Measurements from ENCODE around the gene ZNF354B. TPM values are rescaled to one million over a fixed set of nuclear protein-coding genes. Genes with fewer than 3 reads are reported as not detected.
A peak's percentile ranks its signal among the peaks of the same experiment; 100 is the strongest.
"Not testable (repeated sequence)": the region's sequence is repeated elsewhere in the genome, so short reads cannot be mapped to it uniquely, and the experiment has no call there.

The ZNF354B gene
- total RNA-seq = 4.9 TPM

DNA sequence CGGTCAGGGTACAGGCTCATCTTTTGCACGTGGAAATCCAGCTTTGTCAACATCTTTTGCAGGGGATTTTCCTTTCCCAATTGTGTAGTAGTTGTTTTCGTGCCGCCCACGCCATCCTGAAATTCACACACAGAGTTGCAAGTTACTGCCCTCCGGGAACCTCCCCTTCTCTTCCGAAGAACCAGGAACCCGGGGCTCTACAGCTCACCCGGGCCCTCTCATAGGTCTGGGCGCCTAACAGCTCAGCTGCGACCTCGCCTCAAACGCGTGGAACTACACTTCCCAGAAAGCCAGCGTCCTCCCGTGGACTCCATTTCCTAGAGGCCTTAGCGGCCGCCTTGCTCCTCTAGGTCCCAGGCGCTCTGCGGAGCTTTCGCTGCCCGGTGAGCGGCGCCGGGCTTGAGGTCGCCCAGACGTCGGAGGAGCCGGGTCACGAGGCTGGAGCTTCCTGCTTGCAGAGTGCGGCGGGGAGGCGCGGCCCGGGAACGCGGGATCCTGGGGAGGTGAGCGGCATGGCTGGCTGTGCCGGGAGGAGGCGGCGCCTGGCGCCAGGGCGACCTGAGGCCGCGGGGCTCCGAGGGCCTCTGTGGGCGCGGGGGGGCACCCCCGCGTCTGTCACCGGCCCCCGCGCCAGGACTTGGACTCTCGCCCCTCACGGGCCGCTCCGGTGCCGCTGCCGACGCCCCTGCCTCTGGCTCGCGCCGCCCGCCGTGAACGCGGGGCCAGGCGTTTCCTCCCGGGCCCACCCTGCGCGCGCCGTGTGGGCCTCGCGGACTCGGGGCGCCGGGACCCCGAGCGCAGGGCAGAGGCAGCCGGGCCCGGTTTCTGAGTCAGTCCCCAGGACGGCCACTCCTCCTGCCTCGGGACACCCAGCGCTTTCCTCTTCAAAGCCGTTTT is at the start of gene ZNF354B:
TSS of gene ZNF354B (plus strand) at position 329 of the 897 bp plus-strand sequence. CDS start 1,095 bp downstream, outside the sequence.
- peak; percentile 97 for ATAC-seq

DNA sequence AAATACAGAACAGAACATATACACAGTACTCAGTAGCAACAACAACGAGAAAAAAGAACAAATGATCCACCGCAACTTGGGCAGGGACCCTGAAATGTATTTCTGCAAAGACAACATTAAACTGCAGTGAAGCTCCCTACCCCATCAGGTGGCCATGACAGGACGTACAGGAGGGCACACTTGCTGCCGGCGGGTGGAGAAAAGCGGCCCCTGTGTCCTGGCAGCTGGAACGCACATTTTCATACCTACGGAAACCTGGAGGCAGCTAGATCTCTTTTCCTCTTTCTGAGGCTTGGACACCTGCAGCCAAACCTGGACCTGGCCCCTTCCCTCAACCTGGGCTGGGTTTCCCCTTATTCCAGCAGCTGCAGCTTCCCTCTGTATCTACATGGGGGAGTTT is 42.2 kb upstream of the ZNF354B start:
- ATAC-seq = no peak

DNA sequence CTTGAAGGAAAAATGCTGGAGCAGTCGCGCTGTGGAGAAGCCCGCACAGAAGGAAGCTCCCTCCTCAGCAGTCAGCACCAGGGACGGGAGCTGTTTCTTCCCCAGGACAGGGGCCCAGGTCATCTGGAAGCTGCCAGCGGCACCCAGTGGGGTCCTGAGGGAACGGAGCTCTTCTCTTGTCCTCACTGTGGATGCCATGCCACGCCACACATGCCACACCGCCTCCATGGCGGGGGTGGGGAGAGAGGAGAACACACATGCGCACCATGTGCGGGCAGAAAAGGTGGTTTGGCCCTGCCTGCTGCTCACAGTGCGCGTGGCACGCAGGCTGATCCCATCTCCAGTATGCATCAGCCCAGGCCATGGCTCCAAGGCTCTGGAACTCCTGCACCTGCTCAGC is 41.7 kb upstream of the ZNF354B start:
- ATAC-seq = no peak

DNA sequence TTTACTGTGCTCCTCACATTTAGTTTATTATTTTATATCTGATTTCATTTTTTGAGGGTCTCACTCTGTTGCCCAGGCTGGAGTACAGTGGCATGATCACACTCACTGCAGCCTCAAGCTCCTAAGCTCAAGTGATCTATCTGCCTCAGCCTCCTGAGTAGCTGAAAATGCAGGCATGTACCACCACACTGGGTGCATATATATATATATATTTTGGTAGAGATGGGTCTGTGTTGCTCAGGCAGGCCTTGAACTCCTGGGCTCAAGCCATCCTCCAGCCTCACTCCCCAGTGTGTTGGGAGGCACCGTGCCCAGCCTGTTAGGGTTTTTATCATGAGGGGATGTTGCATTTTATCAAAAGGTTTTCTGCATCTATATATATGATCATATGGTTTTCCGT is 39.8 kb upstream of the ZNF354B start:
- ATAC-seq = no peak

DNA sequence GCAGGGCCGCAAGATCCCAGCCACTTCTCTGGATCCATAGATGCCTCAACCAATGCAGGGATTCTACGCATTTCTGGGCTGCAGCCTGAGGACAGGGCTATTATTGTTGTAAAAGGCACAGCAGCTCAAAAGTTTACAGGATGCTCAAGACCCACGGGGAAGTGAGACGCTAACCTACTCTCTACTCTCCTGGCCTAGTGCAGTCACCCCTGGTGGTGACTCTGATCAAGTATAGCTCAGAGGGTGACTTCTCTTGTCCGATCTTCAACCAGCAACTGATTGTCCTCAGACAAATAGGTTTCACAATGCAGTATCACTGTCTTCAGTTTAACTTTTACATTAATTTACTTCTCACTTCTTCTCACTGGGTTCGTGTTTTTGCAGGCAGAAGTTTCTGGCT is 34.3 kb upstream of the ZNF354B start:
- no peak for ATAC-seq

DNA sequence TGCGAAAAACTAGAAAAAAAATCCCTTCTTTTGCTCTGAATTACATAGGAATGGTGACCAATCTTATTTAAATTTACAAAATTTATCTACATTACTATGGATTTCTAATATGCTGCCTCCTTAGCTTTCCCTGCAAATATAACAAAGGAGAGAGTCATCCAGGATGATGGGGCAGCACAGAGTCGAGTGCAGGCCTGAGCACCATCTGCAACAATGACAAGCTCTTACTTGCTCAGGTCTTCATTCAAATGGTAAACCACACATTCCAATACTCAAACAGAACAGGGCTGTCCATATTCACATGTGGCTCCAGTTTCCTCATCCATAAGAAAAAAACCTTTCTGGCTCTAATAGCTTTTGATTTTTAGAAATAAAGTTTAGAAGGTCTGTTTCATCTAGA is 33.5 kb upstream of the ZNF354B start:
- peak; percentile 98 for ATAC-seq

DNA sequence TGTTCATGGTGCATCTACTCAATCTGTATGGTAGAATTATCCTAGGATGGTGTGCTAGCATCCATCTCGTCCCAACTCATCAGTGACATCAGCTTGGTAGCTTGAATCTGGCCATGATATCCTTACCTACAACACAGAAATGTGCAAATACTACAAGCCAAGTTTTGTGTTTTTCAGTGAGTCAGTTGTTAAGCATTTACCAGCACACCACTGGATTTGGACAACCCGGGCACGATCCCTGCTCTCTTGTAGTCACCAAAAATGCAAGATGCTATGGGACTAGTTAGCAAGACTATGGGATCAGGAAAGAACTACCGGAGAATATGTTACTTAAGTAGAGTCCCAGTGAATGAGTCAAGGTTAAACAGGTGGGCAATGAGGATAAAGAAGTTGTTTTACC is 32.1 kb upstream of the ZNF354B start:
- ATAC-seq = no peak

DNA sequence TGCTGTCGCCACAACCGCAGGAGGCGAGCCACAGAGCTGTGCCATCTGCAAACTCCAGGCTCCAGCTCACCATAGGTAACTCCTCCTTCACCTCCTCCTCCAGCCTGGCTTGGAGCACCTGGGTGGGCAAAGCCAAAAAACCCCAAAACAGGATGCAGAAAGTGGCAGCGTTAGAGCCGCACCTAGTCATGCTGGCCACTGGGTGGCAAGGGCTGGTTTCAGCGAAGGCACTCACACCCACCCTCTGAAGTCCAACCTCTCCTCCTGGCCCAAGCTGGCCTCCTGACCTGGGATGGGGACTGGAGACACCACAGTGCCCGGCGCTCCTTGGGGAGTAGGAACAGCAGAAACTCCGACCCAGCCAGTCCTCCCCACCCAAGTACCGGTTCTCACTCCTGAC is 28.7 kb upstream of the ZNF354B start:
- no peak for ATAC-seq

DNA sequence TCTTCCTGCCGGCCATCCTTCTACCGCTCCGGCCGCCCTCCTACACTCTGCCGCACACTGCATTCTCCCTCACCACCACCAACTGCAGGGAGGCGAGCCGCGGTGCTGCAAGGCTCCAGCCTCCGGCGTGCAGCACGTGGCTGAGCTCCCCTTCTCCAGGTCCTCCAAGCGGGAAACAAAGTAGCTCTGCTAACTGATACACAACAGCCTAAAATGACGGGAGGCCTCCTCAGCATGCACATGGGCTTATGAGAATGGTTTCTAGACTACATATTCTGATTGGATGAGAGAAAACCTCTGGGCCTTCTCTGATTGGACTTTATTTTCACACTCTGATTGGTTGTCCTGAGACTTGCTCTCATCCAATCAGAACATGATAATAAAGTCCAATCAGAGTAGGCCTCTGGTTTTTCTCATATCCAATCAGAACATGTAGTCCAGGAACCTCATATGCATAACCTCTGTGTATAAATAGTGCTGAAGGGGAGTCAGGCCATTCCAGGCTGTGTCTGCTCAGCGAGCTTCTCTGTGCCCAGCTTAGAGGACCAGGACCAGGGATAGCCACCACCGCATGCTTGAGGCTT is 27.0 kb upstream of the ZNF354B start:
- no peak for ATAC-seq

DNA sequence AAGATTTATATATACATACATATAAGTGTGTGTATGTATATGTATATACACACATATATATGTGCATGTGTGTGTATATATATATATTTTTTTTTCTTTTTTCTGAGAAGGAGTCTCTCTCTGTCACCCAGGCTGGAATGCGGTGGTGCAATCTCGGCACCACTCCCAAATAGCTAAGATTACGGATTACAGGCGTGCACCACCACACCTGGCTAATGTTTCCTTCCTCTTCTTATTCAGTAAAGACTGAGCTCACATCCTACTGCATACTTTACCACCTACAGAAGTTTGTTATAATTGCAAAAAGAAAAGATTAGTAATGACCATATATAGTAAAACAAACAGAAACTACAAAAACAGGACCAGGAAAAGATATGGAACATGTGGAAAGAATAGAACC is 23.1 kb upstream of the ZNF354B start:
- ATAC-seq = no peak

DNA sequence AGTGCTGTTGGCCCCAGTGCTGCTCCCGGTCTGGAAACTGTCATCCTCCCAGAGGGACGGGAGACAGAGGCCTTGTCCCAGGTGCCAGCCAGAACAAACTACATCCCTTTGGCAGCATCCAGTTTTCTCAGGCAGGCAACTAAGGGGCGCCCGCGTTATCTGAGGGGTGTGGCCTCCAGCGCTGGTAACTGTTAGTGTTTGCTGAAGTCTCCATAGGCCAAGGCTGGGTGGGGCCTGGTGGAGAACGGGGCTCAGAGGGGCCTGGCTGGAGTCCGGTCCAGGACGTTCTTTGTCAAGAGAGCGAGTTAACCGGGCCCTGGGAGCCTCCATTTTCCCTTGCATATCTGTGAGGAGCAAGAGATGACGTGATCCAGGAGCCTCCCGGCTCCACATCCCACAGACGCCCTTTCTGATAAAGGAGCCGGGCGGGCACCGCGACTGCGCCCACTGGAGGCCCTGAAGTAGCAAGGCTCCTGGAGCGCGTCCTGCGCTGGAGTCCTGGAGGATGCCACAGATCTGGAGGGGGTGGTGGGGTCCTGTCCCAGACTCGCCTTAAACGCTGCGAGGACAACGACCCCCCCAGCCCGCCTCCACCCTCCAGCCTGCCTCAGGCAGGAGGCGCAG is 20.9 kb upstream of the ZNF354B start:
- peak; percentile 8 for ATAC-seq

DNA sequence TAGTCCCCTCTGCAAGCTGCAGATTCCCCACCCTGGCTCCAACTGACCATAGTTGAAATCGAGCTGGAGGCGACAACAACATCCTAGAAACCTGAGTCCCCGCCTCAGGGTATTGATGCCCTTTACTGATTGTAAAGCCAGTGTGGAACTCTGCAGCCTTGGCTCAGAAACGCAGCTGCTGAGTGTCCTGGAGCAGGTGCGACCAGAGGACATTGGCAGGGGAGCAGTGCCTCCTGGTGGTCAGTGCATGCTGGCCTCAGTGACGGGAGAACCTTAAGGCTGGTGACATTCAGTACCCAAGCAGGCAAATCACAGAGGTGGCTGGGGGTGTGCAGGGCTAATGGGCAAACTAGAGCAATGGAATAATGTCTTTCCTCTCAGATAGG is 20.4 kb upstream of the ZNF354B start:
- ATAC-seq = peak; percentile 97

DNA sequence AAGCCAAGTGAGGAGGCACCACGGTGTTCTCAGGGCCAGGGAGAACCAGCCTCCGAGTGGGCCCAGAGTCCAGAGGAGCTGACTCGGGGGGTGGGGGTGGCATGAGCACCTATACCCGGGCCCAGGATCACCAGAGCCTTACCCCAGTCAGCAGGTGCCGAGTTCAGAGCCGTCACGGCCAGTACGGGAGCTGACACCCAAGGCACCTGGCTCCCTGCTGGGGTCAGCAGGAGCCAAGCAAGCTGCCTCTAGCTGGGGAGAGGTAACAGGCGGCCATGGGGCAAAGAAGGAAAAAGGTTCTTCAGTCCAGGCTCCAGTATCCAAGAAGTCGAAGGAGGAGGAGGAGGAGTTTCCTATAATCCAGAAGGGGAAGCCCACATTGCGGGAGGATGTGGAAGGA is 19.4 kb upstream of the ZNF354B start:
- ATAC-seq = not testable (repeated sequence)

DNA sequence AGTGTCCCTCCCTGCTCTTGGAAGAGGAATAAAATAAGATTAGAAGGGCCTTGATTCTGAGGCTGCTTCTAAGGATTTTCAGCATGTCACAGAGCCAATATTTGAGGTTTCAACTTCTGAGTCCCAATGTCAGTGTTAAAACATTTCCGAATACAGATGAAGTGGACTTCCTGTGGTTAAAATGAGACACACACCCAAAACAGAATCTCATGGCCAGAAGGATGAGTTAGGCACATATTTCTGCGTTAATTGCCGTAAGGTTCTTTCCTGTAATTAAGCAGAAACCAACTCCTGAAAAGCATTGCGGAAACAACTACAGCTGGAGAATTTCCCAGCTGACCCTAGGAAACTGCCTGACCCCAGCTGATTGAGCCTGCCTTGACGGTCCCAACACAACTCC is 10.4 kb upstream of the ZNF354B start:
- no peak for ATAC-seq

DNA sequence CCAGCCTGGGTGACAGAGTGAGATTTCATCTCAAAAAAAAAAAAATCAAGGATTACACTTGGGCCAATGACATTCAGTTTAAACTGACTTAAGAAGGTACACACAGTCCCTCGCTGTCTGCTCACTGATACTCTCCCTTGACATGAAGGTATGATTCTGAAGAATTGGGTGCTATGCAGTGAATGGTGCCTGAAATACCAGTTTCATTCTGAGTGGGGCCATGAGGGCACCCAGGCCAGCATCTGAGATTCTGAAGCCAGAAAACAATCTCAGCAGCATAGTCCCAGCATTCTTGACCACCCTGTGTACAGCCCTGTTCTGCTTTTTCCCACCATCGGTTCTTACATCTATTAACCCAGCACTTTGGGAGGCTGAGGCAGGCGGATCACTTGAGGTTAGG is 7.8 kb upstream of the ZNF354B start:
- no peak for ATAC-seq

DNA sequence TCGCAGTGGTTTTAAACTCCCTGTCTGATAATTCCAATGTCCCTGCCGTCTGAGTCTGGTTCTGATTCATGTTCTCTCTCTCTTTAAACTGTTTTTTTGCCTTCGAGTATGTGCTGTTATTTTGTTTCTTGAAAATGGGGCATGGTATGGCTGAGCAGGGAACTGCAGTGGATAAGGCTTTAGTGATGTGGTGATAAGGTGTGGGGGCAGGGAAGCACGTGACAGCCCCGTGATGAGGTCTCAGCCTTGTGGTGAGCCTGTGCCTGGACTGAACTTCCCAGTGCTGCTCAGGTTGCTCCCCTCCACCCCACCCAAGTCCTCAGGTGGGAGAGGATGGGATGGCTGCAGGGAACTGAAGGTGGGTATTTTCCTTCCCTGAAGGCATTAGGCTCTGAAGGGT is 5.5 kb upstream of the ZNF354B start:
- no peak for ATAC-seq

DNA sequence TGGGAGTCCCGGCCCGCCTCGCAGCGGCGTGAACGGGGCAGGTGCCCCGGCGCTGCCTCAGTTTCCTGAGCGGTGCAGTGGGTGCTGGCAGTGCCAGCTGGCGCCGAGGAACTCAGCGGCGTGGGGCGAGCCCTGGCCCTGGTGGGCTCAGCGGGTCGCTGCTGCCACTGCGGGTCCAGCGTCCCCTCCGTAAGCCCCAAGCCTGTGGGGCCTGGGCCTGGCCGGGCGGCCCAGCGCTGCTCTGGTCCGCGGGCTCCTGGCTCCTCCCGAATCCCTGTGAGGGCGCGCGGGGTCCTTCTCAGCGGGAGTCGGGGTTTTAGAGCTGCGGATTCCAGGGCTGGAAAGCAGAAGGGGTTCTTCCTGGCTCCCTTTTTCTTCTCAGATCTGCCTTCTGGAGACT is 862 bp downstream of the ZNF354B start:
- peak; percentile 27 for ATAC-seq

DNA sequence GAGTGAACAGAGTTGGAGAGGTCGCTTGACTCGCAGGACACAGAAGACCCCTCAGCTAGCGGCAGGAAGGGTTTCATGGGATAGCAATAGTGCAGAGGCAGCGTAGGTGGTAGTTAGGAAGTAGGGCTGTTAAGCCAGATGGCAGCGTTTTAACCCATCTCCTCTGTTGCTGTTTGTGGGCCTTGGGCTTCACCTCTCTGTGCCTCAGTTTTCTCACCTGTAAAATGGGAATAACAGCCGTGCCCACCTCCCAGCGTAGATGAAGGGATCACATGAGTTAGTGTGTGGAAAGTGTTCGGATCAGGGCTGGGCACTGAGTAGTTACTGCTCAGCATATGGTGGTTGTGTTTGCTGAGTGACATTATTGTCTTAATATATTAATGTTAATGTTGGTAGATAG is 1.9 kb downstream of the ZNF354B start:
- ATAC-seq = no peak

DNA sequence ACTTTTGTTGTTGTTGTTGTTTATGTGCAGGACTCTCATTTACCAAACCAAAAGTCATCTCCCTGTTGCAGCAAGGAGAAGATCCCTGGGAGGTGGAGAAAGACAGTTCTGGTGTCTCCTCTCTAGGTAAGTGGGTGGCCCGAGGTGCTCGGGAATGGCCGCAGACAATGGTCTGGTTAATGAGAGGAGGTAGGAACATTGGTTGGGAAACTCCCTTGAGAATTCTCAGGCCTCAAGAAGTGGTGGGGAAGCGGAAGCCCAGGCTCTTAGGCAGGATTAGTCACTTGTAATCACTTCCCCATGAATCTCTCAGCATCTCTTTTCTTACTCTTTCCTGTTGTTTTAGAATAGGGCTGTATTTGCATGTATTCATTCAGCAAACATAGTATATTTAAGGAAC is 7.2 kb downstream of the ZNF354B start:
- no peak for ATAC-seq

DNA sequence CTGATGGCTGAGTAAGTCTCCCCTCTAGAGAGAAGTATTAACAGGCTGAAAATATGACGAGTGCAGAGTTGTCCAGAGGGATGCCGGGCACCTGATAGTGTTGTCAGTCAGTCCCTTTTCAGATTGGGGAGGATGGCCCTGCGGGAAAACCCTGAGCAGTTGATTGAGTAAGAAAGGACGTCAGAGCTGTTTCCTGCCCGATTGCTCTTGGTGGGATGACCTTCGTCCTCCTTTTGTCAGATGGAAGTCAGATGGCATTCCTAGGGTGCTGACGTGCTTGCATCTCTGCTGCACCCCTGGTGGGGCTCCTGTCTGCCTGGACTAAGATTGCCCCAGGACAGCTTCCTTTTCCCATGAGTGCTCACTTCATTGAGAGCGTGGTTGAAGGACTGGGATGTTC is 9.8 kb downstream of the ZNF354B start:
- ATAC-seq = no peak

DNA sequence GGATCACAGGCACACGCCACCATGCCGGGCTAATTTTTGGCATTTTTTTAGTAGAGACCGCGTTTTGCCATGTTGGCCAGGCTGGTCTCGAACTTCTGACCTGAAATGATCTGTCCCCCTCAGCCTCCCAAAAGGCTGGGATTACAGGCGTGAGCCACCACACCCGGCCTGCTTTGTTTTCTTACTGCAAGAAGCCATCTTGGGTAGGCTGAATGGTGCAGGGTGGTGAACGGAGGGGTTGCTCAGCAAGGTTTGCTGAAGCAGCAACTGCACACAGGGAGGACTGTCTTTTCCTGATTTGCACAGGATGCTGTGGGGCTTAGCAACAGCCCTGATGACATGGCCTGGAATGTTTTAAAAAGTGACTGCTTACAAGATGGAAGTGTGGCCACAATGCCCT is 10.7 kb downstream of the ZNF354B start:
- ATAC-seq = no peak

DNA sequence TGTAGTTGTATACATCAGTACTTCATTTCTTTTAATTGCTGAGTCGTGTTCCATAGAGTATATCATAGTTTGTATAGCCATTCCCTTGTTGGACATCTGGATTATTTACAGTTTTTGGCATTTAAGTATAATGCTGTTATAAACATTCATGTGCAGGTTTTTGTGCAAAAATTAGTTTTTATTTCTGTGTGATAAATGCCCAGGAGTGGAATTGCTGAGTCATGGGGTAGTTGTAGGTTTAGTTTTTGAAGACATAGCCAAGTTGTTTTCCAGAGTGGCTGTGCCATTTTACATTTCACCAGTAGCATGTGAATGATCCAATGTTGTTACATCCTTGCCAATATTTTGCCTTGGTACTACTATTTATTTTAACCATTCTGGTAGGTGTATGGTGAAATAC is 12.5 kb downstream of the ZNF354B start:
- no peak for ATAC-seq

DNA sequence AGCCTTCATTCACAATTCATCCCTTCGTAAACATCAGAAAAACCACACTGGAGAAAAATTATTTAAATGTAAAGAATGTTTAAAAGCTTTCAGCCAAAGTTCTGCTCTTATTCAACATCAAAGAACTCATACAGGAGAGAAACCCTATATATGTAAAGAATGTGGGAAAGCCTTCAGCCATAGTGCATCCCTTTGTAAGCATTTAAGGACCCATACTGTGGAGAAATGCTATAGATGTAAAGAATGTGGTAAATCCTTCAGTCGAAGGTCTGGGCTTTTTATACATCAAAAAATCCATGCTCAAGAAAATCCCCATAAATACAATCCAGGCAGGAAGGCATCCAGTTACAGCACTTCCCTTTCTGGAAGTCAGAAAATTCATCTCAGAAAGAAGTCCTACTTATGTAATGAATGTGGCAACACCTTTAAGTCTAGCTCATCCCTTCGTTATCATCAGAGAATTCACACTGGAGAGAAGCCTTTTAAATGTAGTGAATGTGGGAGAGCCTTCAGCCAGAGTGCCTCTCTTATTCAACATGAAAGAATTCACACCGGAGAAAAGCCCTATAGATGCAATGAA is 23.5 kb downstream of the ZNF354B start:
- not testable (repeated sequence) for ATAC-seq

Data from esophagus mucosa (tissue), 1 donor.